ENCODE data around the gene CDKN1C.

CDKN1C gene

GRCh38 chr11:2867722-2868505, 17.7 kb downstream of the CDKN1C start:
- Histone ChIP-seq H3K79me2 (ENCODE audit: control insufficient read depth, insufficient read depth, low read length, poor library complexity) (no peaks in the 10 kb centered on the region), H3K14ac (ENCODE audit: low read length) (no peak overlapping the region), H3K4me1 (ENCODE audit: control insufficient read depth in 1 of 2, insufficient read depth in 2 of 2, low read length in 2 of 2) (peaks cover 0 to 5% of the 10 kb centered on the region in 2 experiments), H4K12ac (ENCODE audit: low read depth, low read length) (no peak overlapping the region), H3K36me3 (ENCODE audit: control insufficient read depth in 1 of 2, insufficient read depth in 2 of 2, low read length in 2 of 2) (no peaks in the 10 kb centered on the region), H3K79me1 (ENCODE audit: low read length) (no peaks in the 10 kb centered on the region), H3K27me3 (ENCODE audit: insufficient read depth, low read length) (peaks cover 49% of the 10 kb centered on the region), H4K8ac (ENCODE audit: low read depth, low read length) (no peak overlapping the region), H3K4me3 (ENCODE audit: low read depth, low read length) (no peak overlapping the region), H3K27ac (ENCODE audit: low read depth, low read length) (no peak overlapping the region), H3K4ac (ENCODE audit: low read depth, low read length) (no peak overlapping the region), H3K23ac (ENCODE audit: low read length) (no peak overlapping the region), H2BK12ac (ENCODE audit: low read length) (no peak overlapping the region), H4K91ac (ENCODE audit: low read depth, low read length) (no peak overlapping the region), H2AK5ac (ENCODE audit: low read length) (no peak overlapping the region), H2AFZ (ENCODE audit: insufficient read depth, low read length, poor library complexity) (no peak overlapping the region), H2BK120ac (ENCODE audit: insufficient read depth, low read length, poor library complexity) (no peak overlapping the region), H3K9me3 (ENCODE audit: insufficient read depth, low read depth, low read length) (peaks cover 16% of the 10 kb centered on the region), H3K4me2 (ENCODE audit: low read length) (no peak overlapping the region), H3K18ac (ENCODE audit: low read length) (no peak overlapping the region), H3K9ac (ENCODE audit: low read length) (no peak overlapping the region), H2BK5ac (ENCODE audit: low read depth, low read length, poor library complexity) (no peak overlapping the region)
- no peak for DNase-seq
- no CpG with 5 or more reads among the region's 25 CpGs for WGBS (ENCODE audit: extremely low coverage, insufficient coverage, insufficient read length)

DNA sequence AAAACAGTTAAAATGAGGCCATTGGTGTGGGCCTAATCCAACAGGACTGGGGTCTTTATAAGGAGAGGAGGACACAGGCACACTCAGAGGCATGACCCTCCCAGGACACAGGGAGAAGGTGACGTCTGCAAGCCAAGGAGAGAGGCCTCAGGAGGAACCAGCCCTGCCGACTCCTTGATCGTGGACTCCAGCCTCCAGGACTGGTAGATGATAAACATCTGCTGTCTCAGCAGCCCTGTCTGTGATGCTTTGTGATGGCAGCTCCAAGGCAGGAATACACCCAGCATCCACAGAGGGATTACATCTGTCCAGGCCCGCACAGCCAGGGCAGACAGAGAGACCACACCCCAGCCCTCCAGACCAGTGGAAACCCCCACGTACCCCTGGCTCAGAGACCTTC, 18.4 kb downstream of the CDKN1C start:
- peak; percentile 33 to 42 for DNase-seq
- no peak overlapping the region for H3K4me3 ChIP-seq (ENCODE audit: low read depth, low read length)
- no peaks in the 10 kb centered on the region for H3K79me2 ChIP-seq (ENCODE audit: control insufficient read depth, insufficient read depth, low read length, poor library complexity)
- H3K9ac ChIP-seq (ENCODE audit: low read length): no peak overlapping the region
- no peak overlapping the region for H2BK12ac ChIP-seq (ENCODE audit: low read length)
- no peak overlapping the region for H2BK5ac ChIP-seq (ENCODE audit: low read depth, low read length, poor library complexity)
- no peaks in the 10 kb centered on the region for H3K36me3 ChIP-seq (ENCODE audit: control insufficient read depth in 1 of 2, insufficient read depth in 2 of 2, low read length in 2 of 2)
- H3K14ac ChIP-seq (ENCODE audit: low read length): no peak overlapping the region
- no peak overlapping the region for H3K18ac ChIP-seq (ENCODE audit: low read length)
- peaks cover 16% of the 10 kb centered on the region for H3K9me3 ChIP-seq (ENCODE audit: insufficient read depth, low read depth, low read length)
- no peak overlapping the region for H2AK5ac ChIP-seq (ENCODE audit: low read length)
- no peak overlapping the region for H3K4me2 ChIP-seq (ENCODE audit: low read length)
- H4K91ac ChIP-seq (ENCODE audit: low read depth, low read length): no peak overlapping the region
- no peak overlapping the region for H2BK120ac ChIP-seq (ENCODE audit: insufficient read depth, low read length, poor library complexity)
- no peak overlapping the region for H4K12ac ChIP-seq (ENCODE audit: low read depth, low read length)
- no peak overlapping the region for H3K4ac ChIP-seq (ENCODE audit: low read depth, low read length)
- H3K27ac ChIP-seq (ENCODE audit: low read depth, low read length): no peak overlapping the region
- no peak overlapping the region for H4K8ac ChIP-seq (ENCODE audit: low read depth, low read length)
- H2AFZ ChIP-seq (ENCODE audit: insufficient read depth, low read length, poor library complexity): no peak overlapping the region
- no peaks in the 10 kb centered on the region for H3K79me1 ChIP-seq (ENCODE audit: low read length)
- no CpG with 5 or more reads among the region's 5 CpGs for WGBS (ENCODE audit: extremely low coverage, insufficient coverage, insufficient read length)
- peaks cover 53% of the 10 kb centered on the region for H3K27me3 ChIP-seq (ENCODE audit: insufficient read depth, low read length)
- no peak overlapping the region for H3K23ac ChIP-seq (ENCODE audit: low read length)
- H3K4me1 ChIP-seq (ENCODE audit: control insufficient read depth in 1 of 2, insufficient read depth in 2 of 2, low read length in 2 of 2): peaks cover 0 to 7% of the 10 kb centered on the region in 2 experiments

GRCh38 chr11:2865922-2866577, 19.5 kb downstream of the CDKN1C start:
- Histone ChIP-seq H4K12ac (ENCODE audit: low read depth, low read length) (no peak overlapping the region), H2AK5ac (ENCODE audit: low read length) (no peak overlapping the region), H3K27me3 (ENCODE audit: insufficient read depth, low read length) (peaks cover 62% of the 10 kb centered on the region), H3K4ac (ENCODE audit: low read depth, low read length) (no peak overlapping the region), H3K27ac (ENCODE audit: low read depth, low read length) (no peak overlapping the region), H3K14ac (ENCODE audit: low read length) (no peak overlapping the region), H3K9ac (ENCODE audit: low read length) (no peak overlapping the region), H2BK12ac (ENCODE audit: low read length) (no peak overlapping the region), H2AFZ (ENCODE audit: insufficient read depth, low read length, poor library complexity) (no peak overlapping the region), H3K4me2 (ENCODE audit: low read length) (no peak overlapping the region), H3K23ac (ENCODE audit: low read length) (no peak overlapping the region), H3K9me3 (ENCODE audit: insufficient read depth, low read depth, low read length) (peaks cover 16% of the 10 kb centered on the region), H4K8ac (ENCODE audit: low read depth, low read length) (no peak overlapping the region), H3K4me3 (ENCODE audit: low read depth, low read length) (no peak overlapping the region), H2BK5ac (ENCODE audit: low read depth, low read length, poor library complexity) (no peak overlapping the region), H3K79me1 (ENCODE audit: low read length) (no peaks in the 10 kb centered on the region), H2BK120ac (ENCODE audit: insufficient read depth, low read length, poor library complexity) (no peak overlapping the region), H3K4me1 (ENCODE audit: control insufficient read depth in 1 of 2, insufficient read depth in 2 of 2, low read length in 2 of 2) (peaks cover 0 to 7% of the 10 kb centered on the region in 2 experiments), H3K18ac (ENCODE audit: low read length) (no peak overlapping the region), H3K36me3 (ENCODE audit: control insufficient read depth in 1 of 2, insufficient read depth in 2 of 2, low read length in 2 of 2) (no peaks in the 10 kb centered on the region), H4K91ac (ENCODE audit: low read depth, low read length) (no peak overlapping the region), H3K79me2 (ENCODE audit: control insufficient read depth, insufficient read depth, low read length, poor library complexity) (no peaks in the 10 kb centered on the region)
- peak in 1 of 2 donors; percentile 82 for DNase-seq
- WGBS (ENCODE audit: extremely low coverage, insufficient coverage, insufficient read length): no CpG with 5 or more reads among the region's 11 CpGs

DNA sequence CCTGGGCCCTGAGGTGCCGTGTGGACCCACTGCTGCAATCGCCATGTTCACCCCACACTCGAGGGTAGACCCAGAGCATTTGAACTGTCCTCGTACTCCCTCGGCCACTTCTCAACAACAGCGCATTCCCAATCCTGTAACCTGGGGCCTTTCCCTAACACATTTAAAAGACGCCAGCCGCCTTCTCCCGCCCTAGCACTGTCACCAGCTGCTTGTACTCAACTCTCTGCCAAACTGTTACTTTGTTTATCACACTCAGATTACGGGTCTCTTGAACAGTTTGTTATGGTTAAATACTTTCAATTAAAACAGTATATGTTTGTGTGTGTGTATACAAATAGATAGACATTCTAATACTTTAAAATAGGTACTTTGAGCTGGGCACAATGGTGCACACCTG, 20.7 kb downstream of the CDKN1C start:
- WGBS (ENCODE audit: extremely low coverage, insufficient coverage, insufficient read length): no CpG with 5 or more reads among the region's 10 CpGs
- Histone ChIP-seq H3K4ac (ENCODE audit: low read depth, low read length) (no peak overlapping the region), H3K4me2 (ENCODE audit: low read length) (no peak overlapping the region), H3K27ac (ENCODE audit: low read depth, low read length) (no peak overlapping the region), H2AK5ac (ENCODE audit: low read length) (no peak overlapping the region), H3K4me3 (ENCODE audit: low read depth, low read length) (no peak overlapping the region), H2BK120ac (ENCODE audit: insufficient read depth, low read length, poor library complexity) (no peak overlapping the region), H3K9ac (ENCODE audit: low read length) (no peak overlapping the region), H2BK12ac (ENCODE audit: low read length) (no peak overlapping the region), H3K27me3 (ENCODE audit: insufficient read depth, low read length) (peaks cover 52% of the 10 kb centered on the region), H3K79me2 (ENCODE audit: control insufficient read depth, insufficient read depth, low read length, poor library complexity) (no peaks in the 10 kb centered on the region), H3K18ac (ENCODE audit: low read length) (no peak overlapping the region), H4K91ac (ENCODE audit: low read depth, low read length) (no peak overlapping the region), H3K14ac (ENCODE audit: low read length) (no peak overlapping the region), H3K4me1 (ENCODE audit: control insufficient read depth in 1 of 2, insufficient read depth in 2 of 2, low read length in 2 of 2) (peaks cover 5 to 11% of the 10 kb centered on the region in 2 experiments), H3K36me3 (ENCODE audit: control insufficient read depth in 1 of 2, insufficient read depth in 2 of 2, low read length in 2 of 2) (no peaks in the 10 kb centered on the region), H4K8ac (ENCODE audit: low read depth, low read length) (no peak overlapping the region), H4K12ac (ENCODE audit: low read depth, low read length) (no peak overlapping the region), H2BK5ac (ENCODE audit: low read depth, low read length, poor library complexity) (no peak overlapping the region), H3K79me1 (ENCODE audit: low read length) (no peaks in the 10 kb centered on the region), H3K23ac (ENCODE audit: low read length) (no peak overlapping the region), H3K9me3 (ENCODE audit: insufficient read depth, low read depth, low read length) (peaks cover 16% of the 10 kb centered on the region), H2AFZ (ENCODE audit: insufficient read depth, low read length, poor library complexity) (no peak overlapping the region)
- no peak for DNase-seq
